Breast epithelium (tissue), 4 donors: ENCODE measurements around the gene ANO3. TPM values are rescaled to one million over a fixed set of nuclear protein-coding genes. Genes with fewer than 3 reads are reported as not detected.

Source experiments
- DNase-seq, 2 donors: peaks; one replicate each; pipeline ENCODE4 v3.0.0-alpha.2; 2019; ENCODE audit warnings: low spot score in 2 of 2
- H3K27ac ChIP-seq, 2 donors: fragments of 200-600 bp; sonication (generic) in 1 of 2; one replicate each; pipeline ENCODE4 v1.5.1; 2016 to 2019; ENCODE audit warnings: mild to moderate bottlenecking in 1 of 2
- H3K27me3 ChIP-seq, 2 donors: fragments of 200-600 bp; sonication (generic) in 1 of 2; one replicate each; pipeline versions ENCODE4 v1.5.1 to v1.6.0; 2017 to 2019; ENCODE audit warnings: control low read depth in 1 of 2, mild to moderate bottlenecking in 1 of 2
- H3K36me3 ChIP-seq: fragments of 200-600 bp; one replicate; pipeline ENCODE4 v1.5.1; 2019
- H3K4me1 ChIP-seq, 2 donors: fragments of 200-600 bp; sonication (generic); one replicate each; pipeline ENCODE4 v1.5.1; 2016 to 2019; ENCODE audit warnings: control low read depth in 1 of 2
- H3K4me3 ChIP-seq, 3 donors: fragments of 200-600 bp; sonication (generic); 1 replicate in 2 of 3; 2 replicates in 1 of 3; pipeline ENCODE4 v1.5.1; 2016 to 2019; ENCODE audit warnings: mild to moderate bottlenecking in 3 of 3, moderate library complexity in 2 of 3
- H3K9me3 ChIP-seq, 2 donors: fragments of 200-600 bp; sonication (generic) in 1 of 2; one replicate each; pipeline ENCODE4 v1.5.1; 2016 to 2019; ENCODE audit warnings: control low read depth in 1 of 2
- CTCF ChIP-seq, 3 donors: fragments of 450-650 bp; IDR thresholded peaks; one replicate each; pipeline ENCODE4 v1.5.1; 2016 to 2017; ENCODE audit warnings: antibody characterized with exemption in 3 of 3, mild to moderate bottlenecking in 3 of 3, moderate library complexity in 3 of 3
- POLR2A ChIP-seq: fragments of 450-650 bp; IDR thresholded peaks from one replicate; pipeline ENCODE4 v1.6.1; 2016; ENCODE audit warnings: antibody characterized with exemption, mild to moderate bottlenecking, moderate library complexity
- POLR2AphosphoS5 ChIP-seq, 3 donors: sonication (generic); formaldehyde crosslinking; IDR thresholded peaks; one replicate each; pipeline ENCODE4 v1.6.1; 2017; ENCODE audit warnings: antibody characterized with exemption in 3 of 3
- intact Hi-C: fragments of 100-400 bp; cut with DNase I; formaldehyde crosslinking; loops from one replicate; pipeline ENCODE4 v1.15.1; 2023; ENCODE audit warnings: low total_unique reads
- total RNA-seq, 3 donors: library from RNA; depleted of rRNA; stranded (reverse); fragments of >200 nt; gene quantifications; one replicate each; pipeline ENCODE4 v1.1.0, GENCODE V29; 2016

ANO3 gene
- total RNA-seq, 3 donors from 2014 or later = 0.29 to 9.0 (median 0.66) TPM

- H3K27me3 ChIP-seq = no peaks in the 10 kb centered on the region
- H3K27ac ChIP-seq = no peak overlapping the region
- TF ChIP-seq POLR2A (no peak), CTCF (IDR thresholded peaks at IDR 0.05) (no peak), POLR2AphosphoS5 (IDR thresholded peaks at IDR 0.05) (no peak)
- H3K4me3 ChIP-seq = no peak overlapping the region
- DNase-seq = no peak
- H3K4me1 ChIP-seq = no peaks in the 10 kb centered on the region
- intact Hi-C loops = no loop called here
- no peaks in the 10 kb centered on the region for H3K36me3 ChIP-seq
- no peaks in the 10 kb centered on the region for H3K9me3 ChIP-seq
Observed at GRCh38 chr11:26512196-26512595, 180.3 kb downstream of the ANO3 start.

- Histone ChIP-seq H3K4me1 (no peaks in the 10 kb centered on the region), H3K36me3 (no peaks in the 10 kb centered on the region), H3K9me3 (no peaks in the 10 kb centered on the region), H3K27ac (no peak overlapping the region), H3K4me3 (no peak overlapping the region), H3K27me3 (no peaks in the 10 kb centered on the region)
- TF ChIP-seq POLR2A (no peak), CTCF (IDR thresholded peaks at IDR 0.05) (no peak), POLR2AphosphoS5 (IDR thresholded peaks at IDR 0.05) (no peak)
- intact Hi-C loops = no loop called here
- DNase-seq = no peak
Observed at GRCh38 chr11:26519469-26519868, 187.5 kb downstream of the ANO3 start.

- Histone ChIP-seq H3K4me1 (no peaks in the 10 kb centered on the region), H3K27me3 (no peaks in the 10 kb centered on the region), H3K36me3 (no peaks in the 10 kb centered on the region), H3K4me3 (no peak overlapping the region), H3K27ac (no peak overlapping the region), H3K9me3 (no peaks in the 10 kb centered on the region)
- DNase-seq = no peak
- no peak for TF ChIP-seq POLR2AphosphoS5 (IDR thresholded peaks at IDR 0.05)
- TF ChIP-seq POLR2A = no peak
- TF ChIP-seq CTCF (IDR thresholded peaks at IDR 0.05) = no peak
- intact Hi-C loops = no loop called here
Observed at GRCh38 chr11:26522912-26523610, 191.1 kb downstream of the ANO3 start.

- TF ChIP-seq POLR2A (no peak), CTCF (IDR thresholded peaks at IDR 0.05) (no peak), POLR2AphosphoS5 (IDR thresholded peaks at IDR 0.05) (no peak)
- DNase-seq = no peak
- H3K9me3 ChIP-seq = no peaks in the 10 kb centered on the region
- no peaks in the 10 kb centered on the region for H3K36me3 ChIP-seq
- H3K27ac ChIP-seq = no peak overlapping the region
- intact Hi-C loops = no loop called here
- no peaks in the 10 kb centered on the region for H3K27me3 ChIP-seq
- no peaks in the 10 kb centered on the region for H3K4me1 ChIP-seq
- H3K4me3 ChIP-seq = no peak overlapping the region
Observed at GRCh38 chr11:26527685-26528084, 195.8 kb downstream of the ANO3 start.

- H3K4me3 ChIP-seq = no peak overlapping the region
- TF ChIP-seq POLR2AphosphoS5 (IDR thresholded peaks at IDR 0.05) (no peak), POLR2A (no peak), CTCF (IDR thresholded peaks at IDR 0.05) (no peak)
- intact Hi-C loops = no loop called here
- DNase-seq = no peak
- no peaks in the 10 kb centered on the region for H3K4me1 ChIP-seq
- H3K27me3 ChIP-seq = no peaks in the 10 kb centered on the region
- H3K27ac ChIP-seq = no peak overlapping the region
- H3K9me3 ChIP-seq = no peaks in the 10 kb centered on the region
- H3K36me3 ChIP-seq = no peaks in the 10 kb centered on the region
Observed at GRCh38 chr11:26537341-26537740, 205.4 kb downstream of the ANO3 start.
